H1 (cell line): ENCODE data around the gene GPR12.

Experiments used
- BRCA1 ChIP-seq: IDR thresholded peaks from 2 replicates; pipeline ENCODE4 v1.6.1; 2012; ENCODE audit warnings: low read depth, low read length, improper control_type of control experiment
- CEBPB ChIP-seq: IDR thresholded peaks from 2 replicates; pipeline ENCODE4 v1.6.1; 2012; ENCODE audit warnings: low read depth, low read length
- EGR1 ChIP-seq: IDR thresholded peaks from 2 replicates; pipeline ENCODE4 v1.6.1; 2011; ENCODE audit warnings: low read depth, low read length, borderline replicate concordance
- EZH2 ChIP-seq: fragments of 200-600 bp; sonication (generic); IDR thresholded peaks from 2 replicates; pipeline ENCODE4 v1.7.1; 2012; ENCODE audit warnings: low read depth, mild to moderate bottlenecking, moderate library complexity, low read length, inconsistent platforms; ENCODE audit not compliant: severe bottlenecking
- GABPA ChIP-seq: IDR thresholded peaks from 2 replicates; pipeline ENCODE4 v1.6.1; 2011; ENCODE audit warnings: mild to moderate bottlenecking, low read length, moderate library complexity, borderline replicate concordance; ENCODE audit not compliant: insufficient read depth
- HDAC2 ChIP-seq, 2 experiments: fragments of 300-600 bp in 1 of 2; sonication (generic) in 1 of 2; IDR thresholded peaks; 2 replicates each; pipeline ENCODE4 v1.6.1; 2011 to 2012; ENCODE audit warnings: low read depth in 2 of 2, low read length in 2 of 2, mild to moderate bottlenecking in 2 of 2, moderate library complexity in 2 of 2, borderline replicate concordance in 1 of 2, inconsistent platforms in 1 of 2
- PHF8 ChIP-seq: fragments of 200-600 bp; sonication (generic); conservative IDR thresholded peaks from 2 replicates; pipeline ENCODE4 v1.7.1; 2012; ENCODE audit warnings: low read depth, mild to moderate bottlenecking, inconsistent platforms, low read length, moderate library complexity
- POLR2A ChIP-seq, 2 experiments: IDR thresholded peaks; 1 replicate in 1 of 2; 2 replicates in 1 of 2; pipeline ENCODE4 v1.6.1; 2011; ENCODE audit warnings: low read depth in 2 of 2, low read length in 2 of 2, mild to moderate bottlenecking in 2 of 2; ENCODE audit errors: control extremely low read depth in 1 of 2
- RAD21 ChIP-seq, 2 experiments: IDR thresholded peaks in 1 of 2; conservative IDR thresholded peaks in 1 of 2; 2 replicates each; pipeline ENCODE4 v1.6.1; 2011; ENCODE audit warnings: low read depth in 2 of 2, low read length in 2 of 2, improper control_type of control experiment in 1 of 2, inconsistent platforms in 1 of 2, mild to moderate bottlenecking in 1 of 2, moderate library complexity in 1 of 2
- TCF12 ChIP-seq: IDR thresholded peaks from 2 replicates; pipeline ENCODE4 v1.6.1; 2011; ENCODE audit warnings: low read depth, mild to moderate bottlenecking, low read length
- YY1 ChIP-seq: IDR thresholded peaks from 2 replicates; pipeline ENCODE4 v1.6.1; 2011; ENCODE audit warnings: low read depth, mild to moderate bottlenecking, low read length
- TF ChIP-seq, protein P1 (sequence below), 3 experiments: IDR thresholded peaks; 1 replicate in 2 of 3; 2 replicates in 1 of 3; pipeline versions ENCODE4 v1.5.1 to v1.6.1; 2011; ENCODE audit warnings: low read length in 3 of 3, mild to moderate bottlenecking in 3 of 3, inconsistent platforms in 2 of 3, low read depth in 1 of 3, moderate library complexity in 1 of 3; ENCODE audit not compliant: insufficient read depth in 1 of 3; ENCODE audit errors: control extremely low read depth in 1 of 3
- TF ChIP-seq, protein P2 (sequence below): IDR thresholded peaks from 2 replicates; pipeline ENCODE4 v1.6.1; 2011; ENCODE audit warnings: low read depth, mild to moderate bottlenecking, low read length; ENCODE audit not compliant: insufficient read depth

DNA sequence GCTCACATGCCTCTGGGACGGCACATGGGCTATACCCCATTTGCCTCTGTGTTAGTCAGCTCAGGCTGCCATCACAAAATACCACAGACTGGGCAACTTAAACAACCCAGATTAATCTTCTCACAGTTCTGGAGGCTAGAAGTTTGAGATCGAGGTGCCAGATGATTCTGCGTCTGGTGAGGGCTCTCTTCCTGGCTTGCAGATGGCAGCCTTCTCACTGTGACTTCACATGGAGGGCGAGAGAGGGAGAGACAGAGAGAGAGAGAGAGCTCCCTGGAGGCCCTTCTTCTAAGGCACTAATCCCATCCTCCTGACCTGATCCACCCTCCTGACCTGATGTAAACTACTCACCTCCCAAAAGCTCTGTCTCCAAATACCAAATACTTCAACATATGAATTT is 55.0 kb downstream of the GPR12 start:
- TF ChIP-seq EZH2 (no peak), POLR2A (IDR thresholded peaks at IDR 0.05; ENCODE audit: control extremely low read depth in 1 of 2, low read depth in 2 of 2, low read length in 2 of 2) (no peak), RAD21 (IDR thresholded peaks at IDR 0.05 in 1 of 2, conservative IDR thresholded peaks at IDR 0.05 in 1 of 2; ENCODE audit: low read depth in 2 of 2, low read length in 2 of 2) (no peak), GABPA (no peak), HDAC2 (IDR thresholded peaks at IDR 0.05; ENCODE audit: borderline replicate concordance in 1 of 2, low read depth in 2 of 2, low read length in 2 of 2) (no peak), BRCA1 (no peak), CEBPB (no peak), YY1 (no peak), TCF12 (no peak), PHF8 (no peak), EGR1 (no peak)
- TF ChIP-seq, protein P1, sequence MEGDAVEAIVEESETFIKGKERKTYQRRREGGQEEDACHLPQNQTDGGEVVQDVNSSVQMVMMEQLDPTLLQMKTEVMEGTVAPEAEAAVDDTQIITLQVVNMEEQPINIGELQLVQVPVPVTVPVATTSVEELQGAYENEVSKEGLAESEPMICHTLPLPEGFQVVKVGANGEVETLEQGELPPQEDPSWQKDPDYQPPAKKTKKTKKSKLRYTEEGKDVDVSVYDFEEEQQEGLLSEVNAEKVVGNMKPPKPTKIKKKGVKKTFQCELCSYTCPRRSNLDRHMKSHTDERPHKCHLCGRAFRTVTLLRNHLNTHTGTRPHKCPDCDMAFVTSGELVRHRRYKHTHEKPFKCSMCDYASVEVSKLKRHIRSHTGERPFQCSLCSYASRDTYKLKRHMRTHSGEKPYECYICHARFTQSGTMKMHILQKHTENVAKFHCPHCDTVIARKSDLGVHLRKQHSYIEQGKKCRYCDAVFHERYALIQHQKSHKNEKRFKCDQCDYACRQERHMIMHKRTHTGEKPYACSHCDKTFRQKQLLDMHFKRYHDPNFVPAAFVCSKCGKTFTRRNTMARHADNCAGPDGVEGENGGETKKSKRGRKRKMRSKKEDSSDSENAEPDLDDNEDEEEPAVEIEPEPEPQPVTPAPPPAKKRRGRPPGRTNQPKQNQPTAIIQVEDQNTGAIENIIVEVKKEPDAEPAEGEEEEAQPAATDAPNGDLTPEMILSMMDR (IDR thresholded peaks at IDR 0.05; ENCODE audit: control extremely low read depth in 1 of 3, insufficient read depth in 1 of 3, low read depth in 1 of 3, low read length in 3 of 3): no peak
- TF ChIP-seq, protein P2, sequence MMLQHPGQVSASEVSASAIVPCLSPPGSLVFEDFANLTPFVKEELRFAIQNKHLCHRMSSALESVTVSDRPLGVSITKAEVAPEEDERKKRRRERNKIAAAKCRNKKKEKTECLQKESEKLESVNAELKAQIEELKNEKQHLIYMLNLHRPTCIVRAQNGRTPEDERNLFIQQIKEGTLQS: no peak
